ELF-1 (cell line): ENCODE data around the gene NT5E.
"Not testable (repeated sequence)": the region's sequence is repeated elsewhere in the genome, so short reads cannot be mapped to it uniquely, and the experiment has no call there.

Experiments
- DNase-seq: peaks from one replicate; pipeline ENCODE4 v3.0.0-alpha.2; 2016; ENCODE audit warnings: low read depth, low spot score

Gene NT5E

DNA sequence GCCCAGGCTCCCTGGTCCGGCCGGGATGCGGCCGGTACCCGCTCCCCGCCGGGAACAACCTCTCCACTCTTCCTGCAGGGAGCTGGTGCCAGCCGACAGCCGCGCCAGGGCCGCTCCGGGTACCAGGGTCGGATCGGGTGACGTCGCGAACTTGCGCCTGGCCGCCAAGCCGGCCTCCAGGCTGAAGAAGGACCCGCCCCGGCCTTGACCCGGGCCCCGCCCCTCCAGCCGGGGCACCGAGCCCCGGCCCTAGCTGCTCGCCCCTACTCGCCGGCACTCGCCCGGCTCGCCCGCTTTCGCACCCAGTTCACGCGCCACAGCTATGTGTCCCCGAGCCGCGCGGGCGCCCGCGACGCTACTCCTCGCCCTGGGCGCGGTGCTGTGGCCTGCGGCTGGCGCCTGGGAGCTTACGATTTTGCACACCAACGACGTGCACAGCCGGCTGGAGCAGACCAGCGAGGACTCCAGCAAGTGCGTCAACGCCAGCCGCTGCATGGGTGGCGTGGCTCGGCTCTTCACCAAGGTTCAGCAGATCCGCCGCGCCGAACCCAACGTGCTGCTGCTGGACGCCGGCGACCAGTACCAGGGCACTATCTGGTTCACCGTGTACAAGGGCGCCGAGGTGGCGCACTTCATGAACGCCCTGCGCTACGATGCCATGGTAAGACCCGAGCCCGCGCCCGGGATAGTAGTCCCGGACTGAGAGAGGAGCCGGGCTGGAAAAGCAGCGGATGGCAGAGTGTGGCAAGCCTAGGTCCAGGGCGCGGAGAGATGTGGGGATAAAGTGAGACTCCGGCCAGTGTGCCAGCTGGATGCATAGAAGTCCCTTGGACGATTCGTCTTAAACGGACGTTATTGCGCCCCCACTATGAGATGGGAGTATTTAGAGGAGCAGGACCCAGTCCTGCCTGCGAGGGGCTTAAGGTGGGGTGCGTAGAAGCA lies at the start of gene NT5E:
Gene NT5E, plus strand, starts transcription at position 266 of the 942 bp plus-strand sequence. Its CDS starts 57 bp downstream, at position 323.
- DNase-seq, result peak; percentile 60

DNA sequence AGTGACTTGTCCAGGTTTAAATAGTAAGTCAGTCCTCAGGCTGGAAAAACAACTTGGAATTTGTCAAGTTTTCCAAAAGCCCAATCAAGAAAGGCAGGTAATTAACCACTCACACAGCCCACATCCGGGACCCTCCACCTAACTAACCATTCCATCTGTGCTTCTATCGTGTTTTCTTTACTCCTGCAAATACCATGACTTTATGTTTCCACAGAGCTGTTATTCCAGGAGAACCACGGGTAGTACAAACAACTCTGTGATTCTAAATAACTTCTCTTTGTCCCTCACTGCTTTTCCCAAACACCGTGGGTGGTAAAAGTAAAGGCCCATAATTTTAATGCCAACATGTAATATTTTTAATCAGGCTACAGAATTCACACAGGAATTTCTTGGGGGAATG lies 49.6 kb upstream of the NT5E start:
- no peak for DNase-seq

DNA sequence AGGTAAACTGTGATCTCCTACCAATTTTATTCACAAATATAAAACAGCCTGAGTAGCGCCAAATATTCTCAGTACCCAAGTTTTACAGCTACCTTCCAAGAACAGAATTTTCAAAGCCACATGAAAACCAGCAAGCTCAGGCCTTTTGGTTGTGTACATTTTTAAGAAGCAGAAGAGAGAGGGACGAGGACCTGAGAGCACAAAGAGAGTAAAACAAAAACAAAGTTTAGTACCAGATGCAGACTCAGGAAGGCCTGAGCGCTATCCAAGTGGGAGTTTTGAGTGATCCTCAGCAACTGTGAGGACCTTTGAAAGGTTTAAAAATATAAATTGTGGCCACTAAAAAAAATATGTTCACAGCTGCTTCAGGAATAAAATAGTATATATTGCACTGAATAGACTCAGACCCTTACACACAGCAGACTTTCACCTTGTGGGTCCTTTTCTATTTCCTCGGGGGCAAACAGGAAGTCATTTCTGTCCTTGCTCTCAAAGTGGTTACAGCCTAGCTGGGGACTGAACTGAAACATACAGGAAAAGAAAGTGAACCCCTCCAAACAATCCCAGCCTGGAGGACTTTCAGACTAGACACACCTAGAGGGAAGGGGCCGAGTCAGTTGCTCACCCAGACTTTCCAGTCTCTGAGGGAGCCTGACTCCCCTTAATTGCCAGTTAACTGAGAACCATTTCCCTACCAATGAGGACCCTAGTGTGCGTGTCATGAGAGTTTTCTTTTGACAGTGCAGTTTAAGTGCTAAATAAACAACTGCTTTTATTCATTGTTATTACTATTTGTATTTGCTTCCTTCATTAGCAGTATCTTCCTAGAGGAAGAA lies 48.5 kb upstream of the NT5E start:
- no peak for DNase-seq

DNA sequence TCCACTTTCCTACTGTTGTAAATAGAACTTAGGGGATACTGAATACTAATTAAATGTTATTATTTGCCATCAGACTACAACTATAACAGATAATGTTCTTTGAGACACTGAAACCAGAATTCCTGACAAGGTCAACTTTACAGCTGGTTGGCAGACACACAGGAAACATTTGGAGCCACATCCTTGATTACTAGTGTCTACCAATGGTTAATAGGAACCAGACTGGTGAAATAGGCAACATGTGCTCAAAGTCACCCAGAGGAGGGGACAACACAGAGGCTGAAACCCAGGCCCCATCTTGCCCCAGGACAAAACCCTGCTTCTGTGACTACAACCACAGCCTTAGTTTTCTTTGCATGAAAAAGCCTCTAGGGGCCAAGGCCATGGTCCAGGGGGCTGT lies 47.8 kb upstream of the NT5E start:
- no peak for DNase-seq

DNA sequence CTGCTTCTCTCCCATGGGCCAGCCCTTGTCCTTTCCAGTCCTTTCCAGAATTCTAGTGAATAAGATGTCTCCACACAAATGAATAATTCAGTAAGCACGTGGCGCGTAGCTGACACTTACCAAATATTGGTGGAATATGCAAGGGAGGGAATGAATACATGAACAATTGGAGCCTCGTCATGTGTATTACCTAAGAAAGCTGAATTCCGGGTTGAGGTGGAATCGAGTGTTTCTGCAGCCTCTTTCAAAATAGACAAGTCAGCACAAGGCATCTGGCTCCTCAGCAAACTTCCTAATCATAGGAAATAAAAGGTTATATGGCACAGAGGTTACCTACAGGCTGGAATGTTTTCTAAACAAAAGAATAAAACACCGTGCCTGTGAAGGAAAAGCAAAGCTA lies 47.0 kb upstream of the NT5E start:
- DNase-seq, result no peak

DNA sequence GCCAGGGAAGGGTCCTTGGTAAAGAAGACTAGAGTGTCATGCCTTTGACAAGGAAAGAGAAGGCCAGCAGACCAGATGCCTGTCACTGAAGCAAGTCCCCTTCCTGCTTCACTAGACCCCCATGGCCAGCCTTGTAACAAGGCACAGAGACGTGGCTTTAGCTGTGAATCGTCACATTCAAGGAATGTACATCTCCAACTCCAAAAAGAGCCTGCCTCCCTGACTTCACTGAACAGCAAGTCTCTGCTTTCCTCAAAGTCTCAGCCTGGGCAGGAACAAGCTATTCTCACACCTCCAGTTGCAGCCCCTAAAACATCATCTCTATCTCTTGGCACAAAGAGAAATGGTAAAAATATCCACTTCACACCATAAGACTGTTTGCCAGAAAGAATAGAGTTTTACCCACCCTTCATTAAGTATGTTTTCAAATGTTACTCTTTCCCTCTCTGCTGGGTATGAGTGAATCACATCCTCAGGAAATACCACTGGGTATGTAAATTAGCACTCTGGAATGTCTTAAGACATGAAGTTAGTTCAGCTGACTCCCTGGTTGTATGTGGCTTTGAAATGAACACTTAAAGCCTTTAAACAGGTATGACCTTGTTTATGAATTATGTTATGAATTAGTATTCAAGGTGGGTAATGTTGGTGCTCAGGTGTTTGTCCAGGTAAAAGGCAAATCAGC lies 46.4 kb upstream of the NT5E start:
- DNase-seq, result peak; percentile 18

DNA sequence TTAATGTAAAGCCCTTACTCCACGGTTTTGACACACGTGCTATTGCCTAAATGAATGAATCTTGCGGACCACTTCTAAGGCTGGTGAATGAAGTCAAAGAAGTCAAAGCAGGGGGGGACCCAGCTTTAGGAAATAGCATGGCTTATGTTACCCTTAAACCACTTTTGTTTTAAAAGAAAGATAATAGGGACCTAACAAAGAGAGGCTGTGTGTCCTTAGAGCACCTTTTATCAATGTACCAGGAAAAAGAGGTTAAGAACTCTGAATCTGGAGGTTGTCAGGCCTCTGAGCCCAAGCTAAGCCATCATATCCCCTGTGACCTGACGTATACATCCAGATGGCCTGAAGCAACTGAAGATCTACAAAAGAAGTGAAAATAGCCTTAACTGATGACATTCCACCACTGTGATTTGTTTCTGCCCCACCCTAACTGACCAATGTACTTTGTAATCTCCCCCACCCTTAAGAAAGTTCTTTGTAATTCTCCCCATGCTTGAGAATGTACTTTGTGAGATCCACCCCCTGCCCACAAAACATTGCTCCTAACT lies 45.8 kb upstream of the NT5E start:
- DNase-seq, result not testable (repeated sequence)

DNA sequence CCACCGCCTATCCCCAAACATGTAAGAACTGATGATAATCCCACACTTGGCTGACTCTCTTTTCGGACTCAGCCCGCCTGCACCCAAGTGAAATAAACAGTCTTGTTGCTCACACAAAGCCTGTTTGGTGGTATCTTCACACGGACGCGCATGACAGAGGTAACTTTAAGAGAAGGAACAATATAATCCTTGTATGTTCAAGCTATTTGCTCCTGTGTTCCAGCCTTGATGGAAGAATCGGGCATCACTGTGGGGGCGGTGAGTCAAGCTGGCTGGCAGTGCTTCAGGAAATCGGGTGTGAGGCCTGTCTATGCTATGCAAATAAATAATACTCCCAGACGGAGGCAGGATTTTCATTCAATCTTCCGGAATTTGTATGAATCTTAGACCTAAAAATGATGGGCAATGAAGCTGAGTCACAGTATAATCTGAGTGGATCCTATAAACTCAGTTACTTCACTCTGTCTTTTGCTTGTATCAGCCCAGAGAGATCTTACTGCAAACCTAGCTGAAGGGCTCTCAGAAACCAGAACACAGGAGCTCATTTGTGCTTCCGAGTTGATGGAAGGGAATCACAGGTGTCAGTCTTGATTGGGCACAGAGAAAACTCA lies 45.2 kb upstream of the NT5E start:
- no peak for DNase-seq

DNA sequence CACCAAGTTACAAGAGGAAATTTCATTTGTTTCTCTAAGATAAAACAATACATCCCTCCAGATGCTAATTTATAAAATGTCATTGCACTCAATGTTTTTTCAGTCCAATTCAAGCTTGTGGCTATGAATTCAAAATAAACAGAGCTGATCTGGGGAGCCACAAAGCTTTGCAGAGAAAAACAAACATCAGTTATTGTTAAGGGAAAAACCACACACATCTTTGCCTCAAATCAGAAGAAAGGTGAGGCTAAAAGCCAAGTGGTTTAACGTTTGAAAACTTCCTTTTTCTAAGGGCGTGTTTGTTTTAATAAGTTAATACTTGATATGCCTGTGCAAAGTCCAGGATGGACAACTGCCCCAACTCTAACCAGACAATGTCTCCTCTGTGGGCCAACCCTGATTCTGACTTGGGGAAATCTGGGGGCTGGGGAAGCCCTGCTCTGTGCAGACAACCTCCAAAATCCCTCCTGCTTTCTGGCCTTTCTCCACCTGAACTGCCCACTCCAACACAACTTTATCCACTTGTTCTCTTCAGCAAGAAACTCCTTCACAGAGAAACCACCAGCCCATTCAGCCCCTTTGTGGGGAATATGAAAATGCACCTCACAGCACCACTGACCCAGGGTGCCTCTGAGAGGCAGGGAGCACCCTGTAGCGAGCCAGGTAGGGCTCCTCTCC lies 44.6 kb upstream of the NT5E start:
- DNase-seq, result no peak

DNA sequence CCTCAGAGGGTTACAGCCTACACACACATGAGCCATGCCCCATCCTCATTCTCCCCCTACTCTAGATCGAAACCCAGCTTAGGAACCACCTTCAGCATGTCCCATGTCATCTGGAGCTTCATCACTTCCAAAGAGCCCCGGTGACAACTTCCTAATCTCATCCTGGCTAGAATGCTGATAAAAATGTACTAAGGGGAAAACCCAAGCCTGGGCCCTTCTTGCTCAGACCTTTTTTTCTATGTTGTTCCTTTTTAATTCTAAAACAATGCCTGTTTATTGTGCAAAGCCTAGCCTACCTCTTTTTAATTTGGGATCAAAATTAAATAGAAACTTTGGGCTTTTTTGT lies 44.1 kb upstream of the NT5E start:
- no peak for DNase-seq

DNA sequence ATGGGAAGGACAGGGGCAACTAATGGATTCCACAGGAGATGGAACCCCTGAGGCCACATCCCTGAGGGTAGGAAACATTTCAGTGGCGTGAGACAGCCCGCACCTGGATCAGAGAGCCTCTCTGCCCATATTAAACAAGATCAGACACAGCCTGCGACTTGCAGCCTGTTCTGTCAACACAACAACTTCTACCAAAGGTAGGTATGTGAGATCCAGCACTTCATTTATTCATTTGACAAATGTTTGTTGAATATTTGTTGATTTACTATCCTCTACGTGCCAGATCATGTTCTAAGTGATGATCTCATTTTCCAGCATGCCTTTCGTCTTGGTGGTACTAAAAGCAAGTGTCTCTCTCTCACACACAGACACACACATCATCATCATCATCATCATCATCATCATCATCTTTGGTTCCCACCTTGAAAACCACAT lies 43.2 kb upstream of the NT5E start:
- DNase-seq, result no peak

DNA sequence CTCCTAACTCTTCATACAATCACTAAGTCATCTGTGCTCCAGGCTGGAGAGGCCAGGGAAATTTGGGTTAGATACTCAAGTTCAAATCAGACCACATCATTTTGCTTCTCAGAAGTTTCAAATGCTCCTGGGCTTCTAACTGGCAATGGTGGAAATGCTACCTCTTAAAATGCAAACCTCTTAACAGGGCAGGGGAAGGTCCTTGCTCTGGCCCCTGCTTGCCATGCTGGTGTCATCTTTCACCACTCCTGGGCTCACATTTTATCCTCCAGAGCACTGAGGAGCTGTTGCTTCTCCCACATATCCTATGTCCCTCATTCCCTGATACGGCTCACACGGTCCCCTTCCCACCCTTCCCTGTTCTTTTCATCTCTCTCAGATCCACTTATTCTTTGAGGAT lies 41.8 kb upstream of the NT5E start:
- DNase-seq, result no peak

DNA sequence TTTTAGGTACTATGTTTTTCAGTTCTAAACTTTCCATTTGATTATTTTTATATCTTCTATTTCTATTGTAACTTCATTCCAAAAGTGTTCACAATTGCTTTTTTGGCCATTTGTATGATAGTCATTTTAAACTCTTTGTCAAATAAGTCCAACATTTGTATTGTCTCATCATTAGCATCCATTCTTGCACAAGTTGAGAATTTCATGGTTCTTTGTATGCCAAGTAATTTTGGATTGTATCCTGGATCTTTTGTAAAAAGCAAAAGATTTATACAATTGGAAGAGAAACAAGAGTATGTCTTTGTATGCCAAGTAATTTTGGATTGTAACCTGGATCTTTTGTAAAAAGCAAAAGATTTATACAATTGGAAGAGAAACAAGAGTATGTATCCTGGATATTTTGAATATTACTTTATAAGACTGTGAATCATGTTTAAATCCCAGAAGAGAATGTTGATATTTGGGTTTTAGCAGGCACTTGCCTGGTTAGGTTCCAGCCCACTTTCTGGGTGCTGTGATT lies 36.9 kb upstream of the NT5E start:
- DNase-seq, result no peak

DNA sequence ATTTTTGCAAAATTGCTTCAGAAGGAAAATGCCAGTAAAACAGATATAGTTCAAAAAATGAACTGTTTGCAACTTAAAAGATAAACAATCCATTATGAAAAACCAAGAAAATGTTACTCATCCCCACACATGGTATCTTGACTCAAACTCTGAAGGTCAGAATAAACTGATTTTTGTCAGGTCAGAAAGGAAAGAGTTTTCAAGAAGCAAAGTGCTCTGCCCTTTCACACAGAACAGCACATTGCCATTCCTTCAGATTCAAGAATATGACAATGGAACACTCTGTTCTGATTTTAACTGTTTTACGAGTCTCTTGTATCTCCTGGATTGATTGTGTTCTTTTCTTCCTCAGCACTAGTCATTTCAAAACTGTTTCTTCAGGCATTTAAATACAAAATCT lies 33.8 kb upstream of the NT5E start:
- no peak for DNase-seq

DNA sequence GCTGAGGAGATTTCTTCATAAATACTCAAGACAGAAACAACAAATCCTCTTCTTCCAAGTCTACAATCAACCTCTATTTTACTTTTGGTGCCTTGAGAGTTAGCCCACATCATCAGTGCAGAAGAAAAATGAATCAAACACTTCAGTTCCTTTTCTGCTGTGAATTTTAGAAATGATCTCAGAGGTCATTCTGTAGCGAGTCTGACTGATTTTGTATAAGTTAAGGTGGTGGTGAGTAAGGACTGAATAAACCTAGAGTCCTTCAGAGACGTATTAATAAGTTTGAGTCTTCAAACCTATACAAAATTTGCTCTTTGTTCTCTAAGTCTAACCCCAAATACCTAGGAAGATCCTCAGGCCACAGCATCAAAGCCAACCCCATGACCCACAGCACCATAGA lies 33.1 kb upstream of the NT5E start:
- DNase-seq, result no peak

DNA sequence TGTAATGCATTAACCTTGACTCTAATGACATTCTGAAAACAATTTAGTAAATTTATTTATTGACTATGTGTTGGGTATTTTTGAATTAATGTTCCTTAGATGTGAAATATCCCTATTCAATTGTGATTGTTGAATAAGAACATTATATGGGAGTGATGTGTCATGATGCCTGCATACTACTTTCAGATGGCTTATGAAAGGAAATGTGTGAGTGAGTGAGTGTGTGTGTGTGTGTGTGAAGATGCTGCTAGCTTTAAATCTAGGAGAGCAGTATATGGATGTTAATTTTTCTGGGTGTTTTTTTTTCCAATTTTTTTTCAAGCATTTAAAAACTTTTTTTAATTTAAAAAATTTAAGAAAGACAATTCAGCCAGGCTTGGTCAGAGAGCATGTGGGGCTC lies 32.5 kb upstream of the NT5E start:
- no peak for DNase-seq

DNA sequence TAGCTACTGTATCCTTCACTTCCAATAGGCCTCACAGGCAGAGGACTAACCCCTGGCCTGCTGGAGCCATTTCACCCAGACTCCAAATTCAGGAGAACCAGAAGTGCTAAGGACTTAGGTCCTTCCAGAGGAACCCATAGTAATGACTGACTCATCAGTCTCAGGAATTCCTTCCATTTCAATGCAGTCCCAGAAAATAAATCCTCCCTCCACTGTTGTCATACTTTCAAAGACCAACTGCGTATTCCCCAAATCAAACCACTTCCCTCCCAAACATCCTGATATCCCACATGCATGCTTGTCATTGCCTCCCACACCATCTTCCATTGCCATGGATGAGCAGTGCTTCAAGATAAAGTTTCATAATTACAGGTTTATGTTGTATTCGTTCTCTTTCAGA lies 31.8 kb upstream of the NT5E start:
- DNase-seq, result no peak

DNA sequence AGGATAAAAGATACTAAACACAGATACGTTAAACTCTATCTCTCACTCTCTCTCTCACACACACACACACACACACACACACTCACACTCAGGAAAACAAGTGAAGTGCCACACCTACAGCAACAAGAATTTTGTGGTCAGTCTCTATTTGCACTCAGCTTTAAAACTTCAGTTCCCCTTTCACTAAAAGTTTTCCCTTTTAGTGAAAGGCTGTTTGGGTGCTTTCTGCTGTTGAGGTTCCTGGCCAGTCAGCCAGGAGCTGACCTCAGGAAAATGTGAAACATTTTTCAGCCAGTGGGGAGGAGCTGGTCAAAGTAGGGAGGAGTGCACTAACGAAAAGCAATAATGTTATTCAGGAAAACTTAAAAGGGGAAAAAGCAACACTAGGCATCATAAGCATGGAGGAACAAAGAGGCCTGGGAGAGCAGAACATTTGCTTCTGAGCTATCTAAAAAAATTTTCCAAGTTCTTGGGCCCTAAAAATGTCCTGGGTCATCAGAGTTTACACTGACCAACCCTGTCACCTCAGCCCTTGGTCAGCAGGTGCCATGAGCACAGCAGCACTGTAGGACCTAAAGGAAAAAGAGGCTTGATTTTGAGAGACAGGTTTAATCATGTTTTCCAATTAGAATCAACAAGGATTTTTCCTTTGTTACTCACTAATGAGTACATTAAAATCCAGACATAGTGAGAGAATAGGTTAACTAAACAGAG lies 30.7 kb upstream of the NT5E start:
- no peak for DNase-seq

DNA sequence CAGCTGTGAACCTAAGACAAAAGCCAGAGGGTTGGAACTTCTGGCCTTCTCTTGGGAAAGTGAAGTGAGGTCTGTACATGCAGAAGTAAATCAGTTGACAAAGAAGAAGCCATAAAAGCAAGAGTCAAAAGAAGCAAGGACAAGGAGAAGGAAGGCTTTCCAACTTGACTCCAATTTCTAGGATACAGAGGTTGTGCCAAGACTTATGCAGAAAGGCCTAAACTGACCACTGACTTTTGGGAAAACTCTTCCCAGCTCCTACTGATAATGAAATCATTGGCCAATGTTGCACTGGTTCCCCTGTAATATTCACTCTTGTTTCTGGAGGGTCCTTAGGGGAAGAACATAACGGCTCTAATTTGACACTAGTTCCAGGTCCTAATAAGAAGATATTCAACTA lies 29.3 kb upstream of the NT5E start:
- DNase-seq, result no peak

DNA sequence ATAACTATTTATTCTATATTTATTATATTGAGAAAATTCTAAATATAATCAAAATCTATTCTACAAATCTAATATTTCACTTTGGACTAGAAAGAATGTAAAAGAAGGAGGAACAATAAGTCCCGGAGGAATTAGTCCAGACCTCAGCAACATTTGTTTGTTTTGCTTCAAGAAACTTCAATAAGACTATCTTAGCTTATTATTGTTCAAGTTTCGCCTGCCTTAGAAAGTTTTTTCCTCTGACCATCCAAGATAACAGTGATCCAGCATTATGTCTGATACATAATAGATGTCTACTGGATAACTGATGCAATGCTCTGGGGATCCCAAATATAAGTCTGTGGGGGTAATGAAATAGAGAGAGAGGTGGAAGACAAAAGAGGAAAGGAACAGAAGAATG lies 28.7 kb upstream of the NT5E start:
- no peak for DNase-seq
